Liver (tissue), 3 donors: ENCODE results near the gene RYR3.

Experiments used
- ATF3 ChIP-seq: IDR thresholded peaks from 2 replicates; pipeline ENCODE4 v1.6.1; 2016; ENCODE audit warnings: antibody characterized with exemption
- CTCF ChIP-seq: fragments of 150-350 bp; IDR thresholded peaks from 2 replicates; pipeline ENCODE4 v1.5.1; 2017; ENCODE audit warnings: improper control_type of control experiment, low read depth, low read length; ENCODE audit not compliant: missing input control
- FOXA1 ChIP-seq: IDR thresholded peaks from 2 replicates; pipeline ENCODE4 v1.6.1; 2016; ENCODE audit warnings: antibody characterized with exemption
- JUND ChIP-seq, 2 donors: IDR thresholded peaks; 2 replicates each; pipeline ENCODE4 v1.6.1; 2016; ENCODE audit warnings: antibody characterized with exemption in 2 of 2
- REST ChIP-seq: IDR thresholded peaks from 2 replicates; pipeline ENCODE4 v1.6.1; 2016; ENCODE audit warnings: antibody characterized with exemption, mild to moderate bottlenecking
- donor health status: healthy.
- donor health status: healthy.

GRCh38 chr15:33866101-33866737 lies 555.5 kb downstream of the RYR3 start:
- TF ChIP-seq CTCF, result no peak
- no peak for TF ChIP-seq JUND (IDR thresholded peaks at IDR 0.05)
- TF ChIP-seq REST, result no peak
- TF ChIP-seq FOXA1, result no peak
- TF ChIP-seq ATF3, result no peak
